Measurements from ENCODE around the gene TGM2.

Gene TGM2

DNA sequence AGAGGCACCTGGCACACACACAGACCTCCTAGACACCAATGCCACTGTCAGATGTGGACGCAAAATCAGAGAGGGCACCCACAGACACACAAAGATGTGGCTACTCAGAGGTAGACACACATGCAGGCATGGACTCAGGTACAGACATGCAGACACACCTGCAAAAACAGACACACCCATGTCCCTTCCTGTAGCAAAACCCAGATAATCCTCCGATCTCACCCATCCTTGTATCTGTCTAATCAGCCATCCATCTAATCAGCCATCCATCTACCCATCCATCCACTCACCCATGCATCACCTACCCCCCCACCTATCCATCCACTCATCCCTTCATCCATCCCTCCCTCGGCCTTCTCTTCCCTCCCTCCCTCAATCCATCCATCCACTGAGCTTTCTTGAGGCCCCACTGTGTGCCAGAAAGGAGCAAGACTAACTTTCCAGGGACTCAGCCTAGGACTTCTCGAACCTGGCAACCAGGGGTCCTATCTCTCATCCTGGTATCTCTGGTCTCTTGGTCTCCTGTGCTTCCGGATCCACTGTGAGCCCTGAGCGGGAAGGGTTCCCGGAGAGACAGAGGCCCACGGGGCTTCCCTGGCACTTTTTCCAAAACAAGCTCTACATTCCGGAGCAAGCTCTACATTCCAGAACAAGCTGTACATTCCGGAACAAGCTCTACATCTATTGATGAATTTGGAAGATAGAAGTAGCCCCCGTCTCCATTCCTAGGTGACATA lies 1.1 kb upstream of the TGM2 start:
- peak overlapping the region; percentile 19 for H4K8ac ChIP-seq (ENCODE audit: low read depth, low read length)
- H3K9ac ChIP-seq (ENCODE audit: low read length): no peak overlapping the region
- H3K4ac ChIP-seq (ENCODE audit: low read depth, low read length): peak overlapping the region; percentile 13
- H3K4me2 ChIP-seq (ENCODE audit: low read length): peak overlapping the region; percentile 67
- H4K91ac ChIP-seq (ENCODE audit: low read depth, low read length): peak overlapping the region; percentile 68
- no peaks in the 10 kb centered on the region for H3K27me3 ChIP-seq (ENCODE audit: insufficient read depth, low read length)
- H2BK5ac ChIP-seq (ENCODE audit: low read depth, low read length, poor library complexity): peak overlapping the region; percentile 75
- peaks cover 11 to 18% of the 10 kb centered on the region in 2 experiments for H3K36me3 ChIP-seq (ENCODE audit: control insufficient read depth in 1 of 2, insufficient read depth in 2 of 2, low read length in 2 of 2)
- H3K23ac ChIP-seq (ENCODE audit: low read length): no peak overlapping the region
- peak overlapping the region; percentile 95 for H3K27ac ChIP-seq (ENCODE audit: low read depth, low read length)
- peak overlapping the region; percentile 82 for H2BK120ac ChIP-seq (ENCODE audit: insufficient read depth, low read length, poor library complexity)
- peak overlapping the region; percentile 82 for H2BK12ac ChIP-seq (ENCODE audit: low read length)
- H3K9me3 ChIP-seq (ENCODE audit: insufficient read depth, low read depth, low read length): peaks cover 3% of the 10 kb centered on the region
- H3K14ac ChIP-seq (ENCODE audit: low read length): peak overlapping the region; percentile 43
- no peak overlapping the region for H4K12ac ChIP-seq (ENCODE audit: low read depth, low read length)
- peaks cover 60 to 66% of the 10 kb centered on the region in 2 experiments for H3K4me1 ChIP-seq (ENCODE audit: control insufficient read depth in 1 of 2, insufficient read depth in 2 of 2, low read length in 2 of 2)
- DNase-seq: peak; percentile 67 to 84
- H3K18ac ChIP-seq (ENCODE audit: low read length): peak overlapping the region; percentile 10
- no peak overlapping the region for H2AFZ ChIP-seq (ENCODE audit: insufficient read depth, low read length, poor library complexity)
- peaks cover 67% of the 10 kb centered on the region for H3K79me1 ChIP-seq (ENCODE audit: low read length)
- no peak overlapping the region for H3K4me3 ChIP-seq (ENCODE audit: low read depth, low read length)
- no CpG with 5 or more reads among the region's 11 CpGs for WGBS (ENCODE audit: extremely low coverage, insufficient coverage, insufficient read length)
- H2AK5ac ChIP-seq (ENCODE audit: low read length): peak overlapping the region; percentile 13
- peaks cover 11% of the 10 kb centered on the region for H3K79me2 ChIP-seq (ENCODE audit: control insufficient read depth, insufficient read depth, low read length, poor library complexity)

- Histone ChIP-seq H4K91ac (ENCODE audit: low read depth, low read length) (peak overlapping the region; percentile 68), H3K9ac (ENCODE audit: low read length) (peak overlapping the region; percentile 23), H4K8ac (ENCODE audit: low read depth, low read length) (peak overlapping the region; percentile 77)
Observed at GRCh38 chr20:38164624-38165088, 414 bp downstream of the TGM2 start.

DNA sequence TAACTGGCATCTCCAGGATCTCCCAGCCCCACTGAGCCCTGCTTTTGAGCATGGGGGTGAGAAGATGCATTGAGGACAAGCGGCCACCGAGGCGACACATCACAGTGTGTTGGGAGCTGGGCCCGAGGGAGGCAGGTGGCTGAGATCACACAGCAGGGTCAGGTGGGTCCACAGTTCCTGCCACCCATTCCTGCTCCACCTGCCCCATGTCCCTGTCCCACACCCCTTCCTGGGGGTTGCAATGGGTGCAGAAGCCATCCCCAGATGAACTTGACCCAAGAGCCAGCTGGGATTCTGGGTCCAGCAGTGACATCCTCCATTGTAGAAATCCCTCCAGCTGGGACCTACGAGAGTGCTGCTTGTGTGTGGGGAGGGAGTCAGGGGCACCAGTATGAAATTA lies 1.0 kb downstream of the TGM2 start:
- Histone ChIP-seq H3K4me2 (ENCODE audit: low read length) (peak overlapping the region; percentile 67), H3K4ac (ENCODE audit: low read depth, low read length) (peak overlapping the region; percentile 9), H4K91ac (ENCODE audit: low read depth, low read length) (peak overlapping the region; percentile 42), H2BK12ac (ENCODE audit: low read length) (peak overlapping the region; percentile 51), H2BK5ac (ENCODE audit: low read depth, low read length, poor library complexity) (no peak overlapping the region), H3K79me1 (ENCODE audit: low read length) (peaks cover 49% of the 10 kb centered on the region), H3K23ac (ENCODE audit: low read length) (no peak overlapping the region), H4K12ac (ENCODE audit: low read depth, low read length) (no peak overlapping the region), H4K8ac (ENCODE audit: low read depth, low read length) (peak overlapping the region; percentile 25), H2BK120ac (ENCODE audit: insufficient read depth, low read length, poor library complexity) (peak overlapping the region; percentile 10), H3K9me3 (ENCODE audit: insufficient read depth, low read depth, low read length) (peaks cover 3% of the 10 kb centered on the region), H3K27me3 (ENCODE audit: insufficient read depth, low read length) (no peaks in the 10 kb centered on the region), H3K36me3 (ENCODE audit: control insufficient read depth in 1 of 2, insufficient read depth in 2 of 2, low read length in 2 of 2) (peaks cover 30 to 34% of the 10 kb centered on the region in 2 experiments), H3K9ac (ENCODE audit: low read length) (peak overlapping the region; percentile 8), H3K4me1 (ENCODE audit: control insufficient read depth in 1 of 2, insufficient read depth in 2 of 2, low read length in 2 of 2) (peaks cover 54 to 59% of the 10 kb centered on the region in 2 experiments), H2AK5ac (ENCODE audit: low read length) (peak overlapping the region; percentile 56), H3K18ac (ENCODE audit: low read length) (peak overlapping the region; percentile 36), H2AFZ (ENCODE audit: insufficient read depth, low read length, poor library complexity) (no peak overlapping the region), H3K27ac (ENCODE audit: low read depth, low read length) (no peak overlapping the region), H3K4me3 (ENCODE audit: low read depth, low read length) (peak overlapping the region; percentile 45), H3K79me2 (ENCODE audit: control insufficient read depth, insufficient read depth, low read length, poor library complexity) (peaks cover 11% of the 10 kb centered on the region), H3K14ac (ENCODE audit: low read length) (peak overlapping the region; percentile 47)
- WGBS (ENCODE audit: extremely low coverage, insufficient coverage, insufficient read length): no CpG with 5 or more reads among the region's 5 CpGs
- DNase-seq: no peak

More at GRCh38 chr20:38164624-38165088, 414 bp downstream of the TGM2 start:
- Histone ChIP-seq H2BK12ac (ENCODE audit: low read length) (peak overlapping the region; percentile 34), H3K4me1 (ENCODE audit: control insufficient read depth in 1 of 2, insufficient read depth in 2 of 2, low read length in 2 of 2) (peaks cover 57 to 59% of the 10 kb centered on the region in 2 experiments), H3K79me2 (ENCODE audit: control insufficient read depth, insufficient read depth, low read length, poor library complexity) (peaks cover 11% of the 10 kb centered on the region), H4K12ac (ENCODE audit: low read depth, low read length) (peak overlapping the region; percentile 0), H3K18ac (ENCODE audit: low read length) (peak overlapping the region; percentile 70), H2BK120ac (ENCODE audit: insufficient read depth, low read length, poor library complexity) (peak overlapping the region; percentile 49), H3K4me2 (ENCODE audit: low read length) (peak overlapping the region; percentile 67), H3K23ac (ENCODE audit: low read length) (no peak overlapping the region), H3K27me3 (ENCODE audit: insufficient read depth, low read length) (no peaks in the 10 kb centered on the region), H3K9me3 (ENCODE audit: insufficient read depth, low read depth, low read length) (peaks cover 3% of the 10 kb centered on the region), H3K36me3 (ENCODE audit: control insufficient read depth in 1 of 2, insufficient read depth in 2 of 2, low read length in 2 of 2) (peaks cover 25 to 31% of the 10 kb centered on the region in 2 experiments), H3K79me1 (ENCODE audit: low read length) (peaks cover 53% of the 10 kb centered on the region), H3K14ac (ENCODE audit: low read length) (peak overlapping the region; percentile 23), H2BK5ac (ENCODE audit: low read depth, low read length, poor library complexity) (peak overlapping the region; percentile 2), H3K4ac (ENCODE audit: low read depth, low read length) (peak overlapping the region; percentile 81), H3K27ac (ENCODE audit: low read depth, low read length) (no peak overlapping the region), H2AFZ (ENCODE audit: insufficient read depth, low read length, poor library complexity) (peak overlapping the region; percentile 33), H2AK5ac (ENCODE audit: low read length) (peak overlapping the region; percentile 22), H3K4me3 (ENCODE audit: low read depth, low read length) (peak overlapping the region; percentile 52)
- no CpG with 5 or more reads among the region's 14 CpGs for WGBS (ENCODE audit: extremely low coverage, insufficient coverage, insufficient read length)
- no peak for DNase-seq

GRCh38 chr20:38162878-38163875 lies 1.9 kb downstream of the TGM2 start:
- Histone ChIP-seq H3K4me3 (ENCODE audit: low read depth, low read length) (no peak overlapping the region), H3K79me1 (ENCODE audit: low read length) (peaks cover 46% of the 10 kb centered on the region), H2AFZ (ENCODE audit: insufficient read depth, low read length, poor library complexity) (no peak overlapping the region), H2BK12ac (ENCODE audit: low read length) (peak overlapping the region; percentile 51), H4K12ac (ENCODE audit: low read depth, low read length) (no peak overlapping the region), H3K4me1 (ENCODE audit: control insufficient read depth in 1 of 2, insufficient read depth in 2 of 2, low read length in 2 of 2) (peaks cover 53 to 60% of the 10 kb centered on the region in 2 experiments), H3K9me3 (ENCODE audit: insufficient read depth, low read depth, low read length) (peaks cover 5% of the 10 kb centered on the region), H3K23ac (ENCODE audit: low read length) (no peak overlapping the region), H2AK5ac (ENCODE audit: low read length) (no peak overlapping the region), H4K91ac (ENCODE audit: low read depth, low read length) (peak overlapping the region; percentile 42), H2BK120ac (ENCODE audit: insufficient read depth, low read length, poor library complexity) (peak overlapping the region; percentile 24), H4K8ac (ENCODE audit: low read depth, low read length) (no peak overlapping the region), H3K79me2 (ENCODE audit: control insufficient read depth, insufficient read depth, low read length, poor library complexity) (peaks cover 12% of the 10 kb centered on the region), H3K18ac (ENCODE audit: low read length) (peak overlapping the region; percentile 43), H3K9ac (ENCODE audit: low read length) (no peak overlapping the region), H3K14ac (ENCODE audit: low read length) (no peak overlapping the region), H3K4me2 (ENCODE audit: low read length) (peak overlapping the region; percentile 67), H2BK5ac (ENCODE audit: low read depth, low read length, poor library complexity) (no peak overlapping the region), H3K36me3 (ENCODE audit: control insufficient read depth in 1 of 2, insufficient read depth in 2 of 2, low read length in 2 of 2) (peaks cover 39 to 42% of the 10 kb centered on the region in 2 experiments), H3K27me3 (ENCODE audit: insufficient read depth, low read length) (no peaks in the 10 kb centered on the region), H3K4ac (ENCODE audit: low read depth, low read length) (peak overlapping the region; percentile 17), H3K27ac (ENCODE audit: low read depth, low read length) (no peak overlapping the region)
- DNase-seq: peak in 1 of 2 donors; percentile 60
- WGBS (ENCODE audit: extremely low coverage, insufficient coverage, insufficient read length): no CpG with 5 or more reads among the region's 15 CpGs

Measured in trophoblast cell (in vitro differentiated cells and primary cell).